Limb (tissue), 2 donors: Measurements from ENCODE around the gene FAS.
"Not testable (repeated sequence)": the region's sequence is repeated elsewhere in the genome, so short reads cannot be mapped to it uniquely, and the experiment has no call there.

Experiments used
- DNase-seq, 2 donors: peaks; one replicate each; pipeline ENCODE4 v3.0.0-alpha.2; 2016; ENCODE audit errors: extremely low spot score in 2 of 2

The FAS gene

DNA sequence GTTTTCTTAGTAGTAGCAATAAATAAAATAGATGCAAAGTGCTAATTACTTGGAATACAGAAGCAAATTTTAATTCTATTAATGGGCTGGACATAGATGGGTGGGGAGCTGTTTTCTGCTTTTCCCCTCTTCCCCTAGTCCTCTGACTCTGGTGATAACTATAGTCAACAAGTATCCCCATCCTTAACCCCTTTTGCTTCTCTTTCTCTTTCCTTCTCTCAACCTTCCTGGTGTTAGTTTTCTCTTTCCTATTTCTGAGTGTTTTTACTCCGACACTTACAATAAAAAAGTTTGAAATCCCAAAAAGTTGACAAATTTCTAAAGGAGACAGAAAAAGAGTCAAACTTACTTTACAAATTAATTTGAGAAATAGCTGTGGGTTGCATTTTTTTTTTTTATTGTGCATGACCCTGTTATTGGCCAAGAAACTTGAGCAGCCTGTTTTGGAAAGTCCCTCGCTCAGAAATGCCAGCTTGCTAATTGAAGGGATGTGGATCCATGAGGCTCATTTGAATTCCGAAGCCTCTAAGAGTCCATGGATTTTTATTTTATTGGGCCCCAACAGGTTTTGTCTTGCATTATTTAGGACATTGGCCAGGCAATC, 2.4 kb downstream of the FAS start:
- DNase-seq = no peak

GRCh38 chr10:88994019-88994418, 3.4 kb downstream of the FAS start:
- no peak for DNase-seq

- DNase-seq = no peak
These were observed 4.7 kb downstream of the FAS start for GRCh38 chr10:88995156-88995876.

- DNase-seq = no peak
These were observed 6.3 kb downstream of the FAS start for GRCh38 chr10:88996927-88997326.

DNA sequence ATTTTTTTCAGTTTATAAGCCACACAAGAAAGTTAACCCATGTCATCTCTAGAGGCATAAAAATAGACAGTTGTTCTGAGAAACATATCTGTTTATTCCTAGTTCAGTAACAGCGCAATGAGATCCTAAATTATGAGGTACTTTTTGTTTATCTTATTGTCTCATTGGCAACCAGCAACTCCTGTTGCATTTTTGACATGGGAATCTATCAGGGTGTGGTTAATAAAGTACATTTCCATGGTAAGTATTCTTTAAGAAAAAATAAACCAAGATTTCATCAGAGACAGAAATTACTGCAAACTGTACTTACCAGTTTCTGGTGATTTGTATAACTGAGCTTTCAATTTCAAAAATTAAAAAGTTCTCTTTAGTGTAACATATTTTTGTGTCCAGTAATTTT, 9.0 kb downstream of the FAS start:
- DNase-seq = no peak

DNA sequence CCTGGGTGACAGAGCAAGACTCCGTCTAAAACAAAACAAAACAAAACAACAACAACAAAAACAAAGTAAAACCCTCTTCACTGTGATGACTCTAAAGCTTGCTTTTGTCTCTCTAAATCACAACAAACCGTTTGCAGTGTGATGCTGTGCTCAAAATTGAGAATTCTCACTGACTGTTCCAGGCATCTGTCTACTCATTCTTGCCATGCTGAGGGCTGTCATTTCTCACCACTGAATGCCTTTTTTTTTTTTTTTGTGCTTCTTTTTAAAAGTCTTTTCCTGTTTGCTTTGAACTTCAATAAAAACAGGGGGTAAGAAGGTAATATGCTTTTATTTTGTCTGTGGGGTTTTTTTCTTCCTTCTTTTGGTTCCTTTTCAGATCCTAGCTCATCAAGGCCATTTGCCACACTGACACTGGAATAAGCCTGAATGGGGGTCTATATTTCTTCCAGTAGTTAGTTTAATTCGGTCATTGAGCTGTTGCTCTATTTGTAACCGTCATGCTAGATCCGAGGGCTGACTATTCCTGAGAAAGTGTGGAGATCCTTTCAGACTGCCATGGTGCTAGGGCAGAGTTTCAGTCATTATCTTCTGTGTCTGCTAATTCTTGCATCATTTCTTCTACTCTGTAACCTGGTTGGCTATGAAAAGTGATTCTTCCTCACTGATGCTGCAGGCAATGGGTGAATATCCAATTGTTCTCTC, 10.6 kb downstream of the FAS start:
- DNase-seq = no peak

DNA sequence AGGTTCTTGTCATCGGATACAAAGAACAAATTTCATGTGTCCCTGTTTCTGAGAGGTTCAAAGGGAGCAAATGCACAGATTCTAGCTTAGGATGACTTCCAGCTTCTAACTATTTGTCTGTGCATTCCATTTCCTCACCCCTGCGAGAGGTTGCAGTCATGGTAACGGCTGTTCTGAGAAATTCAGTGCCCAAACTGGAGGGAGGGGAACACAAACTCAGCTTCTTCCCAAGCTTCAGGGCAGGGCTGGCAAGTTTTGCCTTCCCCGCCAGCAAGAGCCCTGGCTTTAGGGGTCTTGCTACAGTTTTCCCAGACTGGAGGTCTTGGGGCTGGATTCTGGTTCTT, 11.1 kb downstream of the FAS start:
- DNase-seq = no peak

DNA sequence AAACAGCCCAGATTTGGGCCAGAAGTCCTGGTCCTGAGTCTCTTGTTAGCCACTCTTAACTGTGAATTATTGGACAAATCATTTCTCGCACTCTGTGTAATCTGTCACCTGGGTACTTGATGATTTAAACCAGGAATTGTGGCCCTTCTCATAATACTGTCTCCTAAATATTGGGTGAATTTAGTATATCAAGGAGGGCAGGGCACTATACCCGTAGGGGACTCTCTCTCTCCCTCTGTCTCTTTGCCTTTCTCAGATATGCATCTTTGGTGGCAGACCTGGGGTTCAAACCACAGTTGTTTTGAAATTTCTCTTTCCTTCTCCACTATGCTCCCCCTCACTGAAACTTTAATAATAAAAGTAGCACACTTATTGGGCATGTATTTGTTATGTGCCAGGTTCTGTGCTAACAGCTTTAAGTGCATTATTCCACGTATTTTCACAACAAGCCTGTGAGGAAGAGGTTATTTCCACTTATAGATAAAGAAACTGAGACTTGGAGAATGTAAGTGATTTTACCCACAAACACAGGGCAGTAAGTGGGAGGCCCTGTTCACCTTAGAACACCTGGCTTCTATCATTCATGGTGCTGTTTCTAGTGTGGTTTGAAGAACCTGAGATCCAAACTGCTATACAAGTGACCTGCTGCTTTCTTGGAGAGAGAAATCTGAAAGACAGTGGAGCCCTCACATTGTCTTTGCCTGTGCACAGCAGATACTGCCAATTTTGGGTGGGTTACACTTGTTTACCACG, 11.8 kb downstream of the FAS start:
- DNase-seq = no peak

- no peak for DNase-seq
These were observed 12.7 kb downstream of the FAS start for GRCh38 chr10:89003344-89003743.

DNA sequence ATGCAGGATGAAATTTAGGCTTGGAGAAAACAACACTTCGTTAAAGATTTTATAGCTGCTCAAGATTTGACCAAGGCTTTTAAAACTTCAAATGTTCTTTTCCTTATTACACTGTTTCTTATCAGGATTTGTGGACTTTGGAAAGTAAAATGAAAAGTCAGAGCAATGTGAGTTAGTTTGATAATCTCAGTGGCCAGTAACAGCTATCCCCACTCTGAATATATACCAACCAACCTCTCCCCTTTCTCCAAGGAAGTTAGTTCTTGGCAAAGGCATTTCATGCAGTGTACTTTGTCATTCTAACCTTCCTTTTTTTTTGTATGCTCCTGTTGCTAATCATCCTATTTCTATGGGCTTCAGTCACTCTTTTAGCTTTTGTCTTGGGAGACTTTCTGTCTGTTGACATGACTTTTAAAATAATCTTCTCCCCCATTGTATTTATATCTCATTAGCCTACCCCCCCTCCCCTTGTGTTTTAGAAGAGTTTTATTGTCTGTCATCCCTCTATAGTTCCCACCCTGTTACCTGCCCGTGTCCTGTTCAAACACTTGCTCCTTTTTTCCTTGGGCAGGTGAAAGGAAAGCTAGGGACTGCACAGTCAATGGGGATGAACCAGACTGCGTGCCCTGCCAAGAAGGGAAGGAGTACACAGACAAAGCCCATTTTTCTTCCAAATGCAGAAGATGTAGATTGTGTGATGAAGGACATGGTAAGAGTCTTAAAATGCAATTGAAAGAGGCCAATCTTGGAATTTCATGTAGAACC, 16.7 kb downstream of the FAS start:
- no peak for DNase-seq

- not testable (repeated sequence) for DNase-seq
These were observed 28.2 kb downstream of the FAS start for GRCh38 chr10:89018700-89019346.

DNA sequence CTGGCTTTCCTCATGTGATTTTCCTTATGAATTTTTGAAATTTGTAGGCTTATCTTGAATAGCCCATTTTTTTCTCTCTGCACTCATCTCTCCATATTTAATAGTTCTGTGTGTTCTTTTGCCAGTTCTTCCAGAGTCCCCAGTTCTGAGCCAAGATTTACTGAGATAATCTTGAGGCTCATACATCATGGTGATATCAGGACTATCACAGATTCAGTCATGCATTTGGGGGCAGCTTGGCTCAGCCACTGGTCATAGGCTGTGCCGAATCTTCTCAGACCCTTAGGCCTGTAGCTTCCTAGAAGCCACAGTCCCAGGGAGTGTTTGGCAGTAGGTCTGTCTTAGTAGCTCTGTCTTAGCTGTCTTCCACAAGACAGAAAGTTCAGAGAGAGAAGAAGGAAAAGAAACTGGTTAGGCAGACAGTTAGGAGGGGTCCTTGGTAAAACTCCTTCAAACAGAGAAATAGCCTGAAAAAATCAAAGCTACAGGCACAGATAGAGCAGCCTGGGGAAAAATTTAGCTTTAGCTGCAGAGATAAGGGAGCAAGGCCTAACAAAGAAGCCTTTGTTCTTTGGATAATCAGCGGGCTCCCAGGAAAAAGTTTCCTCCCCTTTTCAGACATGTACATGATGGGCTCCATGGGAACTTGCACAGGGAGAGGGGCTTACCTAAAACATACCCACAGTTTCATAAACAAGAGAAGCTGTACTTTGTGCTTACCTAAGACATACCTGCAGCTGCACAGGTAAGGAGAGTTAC, 29.1 kb downstream of the FAS start:
- DNase-seq = no peak

DNA sequence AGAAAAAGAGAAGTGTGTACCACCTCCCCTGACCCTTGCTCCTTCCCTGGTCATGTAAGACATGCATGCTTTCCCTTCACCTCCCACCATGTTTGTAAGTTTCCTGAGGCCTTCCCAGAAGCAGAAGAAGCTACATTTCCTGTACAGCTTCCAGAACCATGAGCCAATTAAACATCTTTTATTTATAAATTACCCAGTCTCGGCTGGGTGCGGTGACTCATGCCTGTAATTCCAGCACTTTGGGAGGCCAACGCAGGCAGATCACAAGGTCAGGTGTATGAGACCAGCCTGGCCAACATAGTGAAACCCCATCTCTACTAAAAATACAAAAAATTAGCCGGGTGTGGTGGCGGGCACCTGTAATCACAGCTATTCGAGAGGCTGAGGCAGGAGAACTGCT, 30.9 kb downstream of the FAS start:
- not testable (repeated sequence) for DNase-seq

DNA sequence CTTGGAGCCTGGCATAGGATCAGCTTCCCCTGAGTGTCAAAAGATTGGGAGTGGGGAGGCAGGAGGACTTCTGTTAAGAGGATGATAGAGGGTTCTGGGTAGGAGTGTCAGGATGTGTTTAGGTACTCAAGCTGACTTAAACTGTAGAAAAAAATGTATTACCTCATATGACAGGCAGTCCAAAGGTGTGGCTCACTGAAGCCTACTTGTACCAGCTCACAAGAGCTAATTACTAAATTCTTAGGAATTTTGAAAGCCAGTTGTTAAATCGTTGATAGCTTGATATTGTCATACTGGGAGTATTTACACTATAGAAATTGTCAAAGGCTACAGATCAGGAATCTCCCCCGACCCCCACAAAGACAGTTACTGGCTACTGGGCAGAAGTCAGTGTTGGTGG, 32.1 kb downstream of the FAS start:
- no peak for DNase-seq

DNA sequence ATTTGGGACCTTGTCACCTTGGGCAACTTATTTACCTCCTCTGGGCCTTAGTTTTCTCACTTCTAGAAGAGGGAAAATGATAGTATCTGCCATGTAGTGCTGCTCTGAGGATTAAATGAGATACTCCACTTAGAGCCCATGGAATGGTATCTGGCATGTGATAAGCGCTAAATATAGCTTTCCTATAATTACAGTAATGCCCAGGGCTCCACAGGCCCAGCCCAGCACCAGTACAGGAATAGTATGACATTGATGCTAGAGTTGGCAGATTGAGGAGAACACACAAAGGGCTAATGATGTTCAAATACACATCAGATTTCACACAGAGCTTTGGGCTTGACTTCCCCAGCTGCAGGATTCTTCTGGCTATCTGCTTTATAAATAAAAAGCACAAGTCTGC, 34.9 kb downstream of the FAS start:
- no peak for DNase-seq

GRCh38 chr10:89029181-89029580, 38.6 kb downstream of the FAS start:
- DNase-seq = no peak

GRCh38 chr10:89029785-89030437, 39.3 kb downstream of the FAS start:
- DNase-seq = peak; percentile 67 to 78

DNA sequence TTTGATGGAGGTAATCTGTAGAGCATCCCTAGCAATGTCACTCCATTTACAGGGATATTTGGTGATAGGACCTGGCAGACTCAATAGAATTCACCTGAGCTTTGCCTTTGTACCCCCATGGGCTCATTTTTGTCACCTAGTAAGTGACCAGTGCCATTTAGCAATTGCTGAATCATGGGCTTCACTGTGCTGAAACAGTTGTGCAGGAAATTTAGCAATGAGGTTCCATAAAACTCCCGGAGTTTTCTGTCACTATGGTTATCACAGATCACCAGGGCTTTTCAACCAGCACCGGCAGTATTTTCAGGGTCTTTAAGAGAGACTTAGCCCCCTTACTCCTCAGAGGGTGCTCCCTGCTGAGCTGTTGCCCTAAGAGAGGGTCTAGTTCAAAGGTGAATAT, 40.2 kb downstream of the FAS start:
- DNase-seq = no peak

DNA sequence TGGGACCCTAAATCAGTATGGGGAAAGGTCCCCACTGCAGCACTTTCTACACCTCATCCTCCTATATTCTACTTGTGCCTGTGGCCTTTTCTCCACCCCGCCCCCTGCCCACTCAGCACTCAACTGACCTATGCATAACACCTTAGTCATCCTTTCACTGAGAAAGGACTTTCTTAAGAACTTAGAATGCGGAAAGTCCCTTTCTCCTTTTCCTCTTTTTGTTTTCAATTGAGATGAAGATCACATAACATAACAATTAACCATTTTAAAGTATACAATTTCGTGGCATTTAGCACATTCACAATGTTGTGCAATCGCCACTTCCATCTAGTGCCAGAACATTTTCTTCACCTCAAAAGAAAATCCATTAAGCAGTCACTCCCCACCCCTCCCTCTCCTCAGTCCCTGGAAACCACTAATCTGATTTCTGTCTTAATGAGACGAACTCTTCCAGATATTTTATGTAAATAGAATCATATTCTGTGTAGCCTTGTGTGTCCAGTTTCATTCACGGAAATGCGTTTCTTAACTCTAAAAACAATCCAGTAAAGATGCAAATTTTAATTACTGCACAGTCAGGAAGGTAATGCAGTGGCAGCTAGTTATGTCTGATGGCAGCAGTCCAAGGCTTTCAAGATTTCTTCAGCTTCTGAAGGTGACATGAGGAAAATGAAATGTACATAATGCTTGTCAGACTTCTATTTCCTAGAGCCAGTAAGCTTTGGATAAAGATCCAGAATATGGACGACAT, 41.7 kb downstream of the FAS start:
- DNase-seq = no peak
